CMK (cell line): ENCODE measurements around the gene AFAP1L2.
"Not testable (repeated sequence)": the region's sequence is repeated elsewhere in the genome, so short reads cannot be mapped to it uniquely, and the experiment has no call there.

Source experiments
- DNase-seq: peaks from one replicate; pipeline ENCODE4 v3.0.0-alpha.2; 2010; ENCODE audit warnings: low read depth

The AFAP1L2 gene

DNA sequence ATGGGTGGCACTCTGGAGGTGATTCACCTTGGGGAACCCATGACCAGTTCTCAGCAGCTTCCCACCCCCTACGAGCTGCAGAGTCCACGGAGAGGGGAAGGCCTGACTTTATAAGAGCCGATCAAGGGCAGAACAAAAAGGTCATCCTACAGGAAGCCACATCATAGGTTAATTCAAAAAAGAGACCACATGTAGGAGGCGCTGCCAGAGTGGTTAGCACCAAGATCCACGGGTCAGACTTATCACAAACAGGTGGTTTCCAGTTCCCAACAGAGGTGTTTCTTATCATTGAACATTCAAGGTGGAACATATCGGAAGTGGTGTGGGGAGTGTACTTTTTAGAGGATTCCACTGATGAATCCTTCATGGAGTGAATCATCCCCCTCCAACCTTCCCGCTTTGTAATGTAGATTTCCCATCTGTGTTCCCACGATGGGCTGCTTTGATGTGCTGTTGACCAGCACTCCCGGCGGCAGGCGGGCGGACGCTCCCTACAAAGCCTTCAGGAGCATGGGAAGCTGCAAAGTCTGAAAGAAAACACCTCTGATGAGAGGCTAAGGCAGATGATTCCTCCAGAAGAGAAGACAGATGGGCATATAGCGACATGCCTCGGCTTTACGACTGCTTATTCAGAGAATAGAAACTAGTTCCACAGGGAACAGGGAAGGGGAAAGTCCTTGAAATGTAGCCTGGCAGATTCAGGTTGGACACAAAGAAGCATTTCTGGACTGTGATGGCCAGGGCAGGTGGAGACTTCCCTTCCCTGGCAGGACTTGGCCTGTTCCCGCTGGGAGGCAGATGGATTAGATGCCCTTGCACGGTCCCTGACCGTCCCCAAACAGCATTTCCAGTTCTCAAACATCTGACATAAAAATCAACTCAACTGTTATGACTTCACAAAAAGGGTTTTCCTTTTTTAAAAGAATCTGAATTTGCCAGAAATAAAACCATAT, 66.5 kb downstream of the AFAP1L2 start:
- DNase-seq, result no peak

- DNase-seq, result no peak
These were observed 67.3 kb downstream of the AFAP1L2 start for GRCh38 chr10:114336823-114337509.

- DNase-seq, result no peak
These were observed 68.7 kb downstream of the AFAP1L2 start for GRCh38 chr10:114335614-114336013.

GRCh38 chr10:114334301-114334700, 70.0 kb downstream of the AFAP1L2 start:
- no peak for DNase-seq

DNA sequence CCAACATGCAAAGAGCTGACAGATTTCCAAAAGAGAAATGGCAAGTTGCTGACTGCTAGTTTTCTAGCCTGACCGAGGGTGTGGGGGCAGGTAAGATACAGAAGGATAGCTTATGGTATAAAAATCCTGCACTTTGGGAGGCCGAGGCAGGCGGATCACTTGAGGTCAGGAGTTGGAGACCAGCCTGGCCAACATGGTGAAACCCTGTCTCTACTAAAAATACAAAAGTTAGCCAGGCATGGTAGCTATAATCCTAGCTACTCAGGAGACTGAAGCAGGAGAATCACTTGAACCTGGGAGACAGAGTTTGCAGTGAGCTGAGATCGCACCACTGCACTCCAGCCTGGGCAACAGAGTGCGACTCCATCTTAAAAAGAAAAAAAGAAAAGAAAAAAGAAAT, 70.9 kb downstream of the AFAP1L2 start:
- not testable (repeated sequence) for DNase-seq

- no peak for DNase-seq
These were observed 71.8 kb downstream of the AFAP1L2 start for GRCh38 chr10:114332301-114333192.

- DNase-seq, result no peak
These were observed 74.5 kb downstream of the AFAP1L2 start for GRCh38 chr10:114329634-114330365.

- DNase-seq, result no peak
These were observed 75.4 kb downstream of the AFAP1L2 start for GRCh38 chr10:114328874-114329273.

- DNase-seq, result no peak
These were observed 75.9 kb downstream of the AFAP1L2 start for GRCh38 chr10:114328441-114328812.

DNA sequence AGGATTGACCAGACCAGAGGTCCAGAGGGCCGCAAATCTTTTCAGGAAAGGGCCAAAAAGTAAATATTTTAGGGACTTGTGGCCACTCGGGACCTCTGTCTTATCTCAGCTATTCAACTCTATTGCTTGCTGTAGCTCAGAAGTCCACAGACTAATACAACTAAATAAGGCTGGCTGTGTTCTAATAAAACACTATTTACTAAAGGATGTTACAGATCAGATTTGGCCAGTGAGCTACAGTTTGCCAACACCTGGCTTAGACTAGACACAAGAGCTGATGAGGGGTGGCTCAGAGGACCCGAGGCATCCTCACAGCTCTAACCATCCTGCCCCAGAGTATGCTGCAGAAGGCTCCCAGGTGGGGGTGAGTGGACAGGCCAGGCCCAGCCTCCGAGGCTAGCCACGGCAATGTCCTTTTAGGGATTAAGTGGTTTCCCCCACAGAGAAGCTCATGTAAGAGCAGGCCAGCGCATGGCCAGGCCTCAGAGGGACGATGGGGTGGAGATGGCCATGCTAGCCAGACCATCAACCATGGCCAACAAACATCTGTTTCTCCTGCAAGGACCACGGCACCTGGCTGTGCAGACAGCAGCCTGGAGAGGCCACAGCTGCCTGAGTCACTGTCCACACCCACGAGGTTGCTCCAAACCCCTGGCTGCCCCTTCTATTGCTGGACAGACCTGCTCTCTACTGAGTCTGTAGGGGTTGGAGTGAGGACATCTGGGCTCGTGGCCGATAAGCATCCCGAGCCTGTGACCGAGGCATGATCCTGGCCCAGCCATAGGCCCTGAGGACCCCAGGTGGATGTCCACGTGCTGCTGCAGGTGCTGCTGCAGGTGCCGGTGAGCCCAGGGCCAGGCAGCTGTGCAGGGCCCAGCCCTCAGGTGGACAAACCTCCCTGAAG, 76.5 kb downstream of the AFAP1L2 start:
- no peak for DNase-seq

DNA sequence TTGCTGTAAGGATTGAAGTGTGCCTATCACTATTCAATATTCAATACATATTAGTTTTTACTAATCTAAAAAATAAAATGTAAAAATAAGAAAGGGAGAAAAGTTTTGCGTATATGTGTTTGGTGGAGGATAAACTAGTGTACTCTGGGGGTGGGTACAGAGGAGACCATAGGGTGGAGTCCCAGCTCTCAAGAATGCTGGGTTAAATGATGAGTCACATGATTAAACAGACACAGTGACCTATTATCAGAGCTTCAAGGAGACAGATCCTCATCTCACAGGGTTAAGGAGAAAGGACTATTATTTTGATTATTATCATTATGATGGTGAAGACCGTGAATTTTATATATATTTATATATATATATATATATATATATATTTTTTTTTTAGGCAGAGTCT, 77.5 kb downstream of the AFAP1L2 start:
- DNase-seq, result no peak

DNA sequence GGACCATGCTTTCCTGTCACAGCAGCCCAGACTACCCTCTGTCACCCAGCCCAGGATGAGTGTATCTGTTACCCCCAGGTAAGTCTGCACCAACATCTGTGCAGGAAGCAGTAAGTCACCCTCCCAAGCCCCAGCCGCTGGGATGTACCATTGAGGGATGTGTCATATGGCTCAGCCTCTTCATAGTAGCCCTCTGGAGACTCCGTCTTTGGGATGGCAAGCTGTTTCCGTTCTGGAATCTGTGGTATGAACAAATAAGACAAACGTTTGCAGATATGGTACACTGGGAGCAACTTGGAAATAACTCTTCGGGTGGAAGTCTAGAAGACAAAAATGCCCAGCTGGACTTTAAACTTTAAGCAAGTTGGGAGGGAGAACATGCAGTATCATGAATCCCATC, 81.3 kb downstream of the AFAP1L2 start:
- DNase-seq, result no peak

GRCh38 chr10:114322344-114322743, 82.0 kb downstream of the AFAP1L2 start:
- no peak for DNase-seq

GRCh38 chr10:114320249-114321116, 83.8 kb downstream of the AFAP1L2 start:
- DNase-seq, result no peak

DNA sequence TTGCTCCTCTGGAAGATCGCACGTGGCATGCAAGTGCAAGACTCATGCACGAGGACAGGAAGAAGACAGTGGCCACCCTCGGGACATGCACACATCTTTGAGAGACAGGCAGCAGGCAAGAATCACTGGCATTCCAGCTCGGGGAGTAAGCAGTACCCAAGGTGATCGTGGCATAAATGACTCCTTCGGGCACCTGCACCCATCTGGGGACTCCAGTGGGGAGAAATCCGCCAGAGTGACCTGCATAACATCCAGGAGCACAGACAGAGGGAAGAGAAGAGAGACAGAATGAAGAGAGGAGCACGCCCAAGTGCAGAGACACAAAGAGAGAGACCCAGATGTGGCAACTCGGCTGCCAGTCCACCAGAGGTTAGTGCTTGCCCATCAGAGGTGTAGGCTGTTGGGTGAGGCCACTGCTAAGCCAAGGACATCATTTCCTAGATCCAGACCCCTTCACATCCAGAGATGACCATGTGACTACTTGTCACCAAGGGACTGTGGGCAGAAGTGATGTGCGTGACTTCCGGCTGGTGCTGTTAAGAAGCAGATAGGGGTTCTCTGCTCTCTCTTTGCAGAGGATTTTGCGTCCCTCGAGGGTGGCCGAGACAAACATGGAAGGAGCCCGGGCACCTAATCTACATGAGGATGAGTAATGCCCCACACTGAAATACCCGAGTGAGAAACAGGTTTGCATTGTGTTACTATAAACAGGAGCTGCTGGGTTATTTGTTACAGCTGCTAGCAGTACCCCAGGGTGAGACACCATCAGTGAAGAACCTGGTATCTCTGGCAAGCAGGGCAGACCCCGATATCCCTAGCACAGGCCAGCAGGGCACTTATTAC, 84.7 kb downstream of the AFAP1L2 start:
- no peak for DNase-seq

- no peak for DNase-seq
These were observed 87.6 kb downstream of the AFAP1L2 start for GRCh38 chr10:114316744-114317143.

DNA sequence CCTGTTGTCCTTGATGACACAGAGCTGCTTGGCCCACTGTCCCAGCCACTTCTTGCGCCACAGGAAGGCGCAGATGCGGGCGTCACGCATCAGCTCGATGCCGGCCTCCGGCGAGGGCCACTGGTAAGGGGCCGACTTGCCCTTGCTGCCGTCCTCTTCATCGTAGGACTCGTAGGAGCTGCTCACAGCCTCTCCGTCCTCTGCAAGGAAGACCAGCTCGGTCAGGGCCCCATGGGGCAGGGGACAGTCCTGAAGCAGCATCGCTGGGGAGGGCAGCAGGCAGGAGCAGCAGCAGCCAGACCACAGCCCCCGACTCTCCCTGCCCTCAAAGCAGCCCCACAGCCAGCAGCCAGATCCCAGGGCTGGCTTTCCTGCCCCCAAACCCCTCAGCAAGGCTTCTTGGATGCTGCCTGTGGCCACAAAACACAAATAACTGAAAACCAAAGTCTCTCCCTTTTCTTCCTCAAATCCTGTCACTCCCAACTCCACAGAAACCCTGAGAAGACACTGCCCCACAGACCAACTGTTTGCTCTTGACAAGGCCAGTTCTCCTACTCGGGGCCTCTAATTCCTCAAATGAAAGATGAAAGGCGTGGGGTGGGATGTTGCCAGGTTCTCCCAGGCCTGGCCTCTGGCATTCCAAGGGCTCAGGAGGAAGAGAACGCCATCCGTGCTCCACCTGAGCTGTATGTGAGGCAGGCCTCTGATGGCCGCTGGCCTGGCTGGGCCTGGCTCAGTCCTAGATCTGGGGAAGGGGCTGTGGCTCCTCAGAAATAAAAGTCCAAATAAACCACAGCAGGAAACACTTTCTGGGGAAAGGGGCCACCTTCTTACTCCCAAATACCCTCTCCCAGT, 88.5 kb downstream of the AFAP1L2 start:
- no peak for DNase-seq

DNA sequence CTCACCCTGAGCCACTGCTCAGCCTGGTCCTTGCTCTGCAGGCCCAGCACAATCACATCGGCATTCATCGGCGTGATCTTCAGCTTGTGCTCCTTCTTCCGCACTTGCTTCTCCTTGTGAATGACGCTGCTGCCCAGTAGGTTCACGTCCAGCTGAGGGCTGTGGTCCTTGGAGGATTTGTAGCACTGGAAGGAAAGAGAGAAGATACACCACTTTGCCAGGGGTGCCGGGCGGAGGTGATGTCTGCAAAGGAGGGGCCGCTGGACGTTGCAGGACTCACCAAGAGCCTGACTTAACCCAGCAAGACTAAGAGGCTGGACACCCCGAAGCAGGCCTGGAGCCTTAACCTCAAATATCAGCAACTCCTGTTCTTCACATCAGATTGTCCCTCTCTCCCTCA, 90.4 kb downstream of the AFAP1L2 start:
- DNase-seq, result no peak
